CD4-positive, alpha-beta T cell treated with Interferon alpha-2 for 1 hour (primary cell): Measurements from ENCODE around the gene GNG10.
A peak's percentile ranks its signal among the peaks of the same experiment; 100 is the strongest.
"Not testable (repeated sequence)": the region's sequence is repeated elsewhere in the genome, so short reads cannot be mapped to it uniquely, and the experiment has no call there.

Source experiments
- DNase-seq, 2 donors: peaks; one replicate each; pipeline ENCODE4 v3.0.0-alpha.2; 2020 to 2022

Gene GNG10

GRCh38 chr9:111657051-111657450, 4.4 kb upstream of the GNG10 start:
- no peak for DNase-seq

- no peak for DNase-seq
Observed at GRCh38 chr9:111658943-111659342, 2.5 kb upstream of the GNG10 start.

GRCh38 chr9:111659691-111660090, 1.7 kb upstream of the GNG10 start:
- no peak for DNase-seq

GRCh38 chr9:111661802-111662521, 557 bp downstream of the GNG10 start:
- peak; percentile 54 to 66 for DNase-seq

GRCh38 chr9:111662576-111663300, 1.3 kb downstream of the GNG10 start:
- peak; percentile 22 to 35 for DNase-seq

- DNase-seq: no peak
Observed at GRCh38 chr9:111663301-111663823, 2.0 kb downstream of the GNG10 start.

- DNase-seq: no peak
Observed at GRCh38 chr9:111668026-111668573, 6.7 kb downstream of the GNG10 start.

GRCh38 chr9:111668601-111669000, 7.2 kb downstream of the GNG10 start:
- DNase-seq: not testable (repeated sequence)

GRCh38 chr9:111674319-111674718, 12.9 kb downstream of the GNG10 start:
- no peak for DNase-seq

GRCh38 chr9:111676116-111676515, 14.7 kb downstream of the GNG10 start:
- no peak for DNase-seq

GRCh38 chr9:111678293-111678692, 16.9 kb downstream of the GNG10 start:
- DNase-seq: no peak

- DNase-seq: no peak
Observed at GRCh38 chr9:111679199-111679598, 17.8 kb downstream of the GNG10 start.

GRCh38 chr9:111683392-111683791, 22.0 kb downstream of the GNG10 start:
- DNase-seq: no peak

- DNase-seq: peak in 1 of 2 donors; percentile 28
Observed at GRCh38 chr9:111691672-111692329, 30.4 kb downstream of the GNG10 start.

GRCh38 chr9:111696796-111697195, 35.4 kb downstream of the GNG10 start:
- no peak for DNase-seq

GRCh38 chr9:111700776-111701175, 39.4 kb downstream of the GNG10 start:
- DNase-seq: no peak

- no peak for DNase-seq
Observed at GRCh38 chr9:111704503-111704902, 43.1 kb downstream of the GNG10 start.

- DNase-seq: no peak
Observed at GRCh38 chr9:111711548-111711947, 50.1 kb downstream of the GNG10 start.

GRCh38 chr9:111712369-111712768, 51.0 kb downstream of the GNG10 start:
- DNase-seq: no peak

GRCh38 chr9:111715471-111715870, 54.1 kb downstream of the GNG10 start:
- no peak for DNase-seq

GRCh38 chr9:111719541-111719940, 58.1 kb downstream of the GNG10 start:
- no peak for DNase-seq
